ENCODE results near the gene OR52K2. TPM values are rescaled to one million over a fixed set of nuclear protein-coding genes. Genes with fewer than 3 reads are reported as not detected.

OR52K2 gene
- total and polyA plus RNA-seq, 2 of the 13 experiments (the other 11 are each of a cell fraction or from before 2014, with no cell fraction given) = not detected

DNA sequence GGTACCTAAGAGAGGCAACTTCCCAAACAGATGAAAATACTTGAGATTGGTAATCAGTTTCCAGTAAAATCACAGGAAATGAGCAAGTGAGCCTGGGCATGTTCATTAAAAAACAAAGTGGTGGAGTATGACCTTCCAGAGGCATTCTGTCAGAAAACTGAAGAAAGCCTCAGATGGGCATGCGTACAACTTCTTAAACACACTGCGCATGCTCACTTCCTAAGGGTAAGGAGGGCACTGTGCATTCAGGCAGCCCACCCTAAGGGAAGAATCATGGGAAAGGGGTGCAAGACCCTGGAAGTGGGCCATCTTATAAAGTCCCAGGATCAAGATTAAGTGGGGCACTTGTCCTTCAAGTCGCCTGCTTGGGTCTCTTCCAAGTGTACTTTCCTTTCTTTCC lies 4.0 kb downstream of the OR52K2 start:
- WGBS (ENCODE audit: low lambda C conversion rate) = 64% methylated on average over 3 of the region's 3 CpGs
- no peaks in the 10 kb centered on the region for H3K4me1 ChIP-seq (ENCODE audit: insufficient read depth, low read length)
- no peak overlapping the region for H3K27ac ChIP-seq (ENCODE audit: extremely low read length, insufficient read depth, low read length)
- BruUV-seq (replicated peaks) = no TSS peak
- no peak overlapping the region for H3K9ac ChIP-seq (ENCODE audit: insufficient read depth, low read depth, low read length)
- no peaks in the 10 kb centered on the region for H3K79me2 ChIP-seq (ENCODE audit: insufficient read depth, low read length)
- H2AFZ ChIP-seq (ENCODE audit: low read length) = no peak overlapping the region
- in situ Hi-C loops (cut with HindIII; ENCODE audit: extremely low pct_ligation_motif_present, low pct_unique_long_range_greater_than_20kb) (no loop called here), intact Hi-C loops (cut with micrococcal nuclease; ENCODE audit: unreplicated experiment) (no loop called here)
- POLR2A ChIA-PET = no interaction called here
- H3K36me3 ChIP-seq (replicated peaks in 1 of 2; ENCODE audit: control insufficient read depth in 1 of 2, insufficient read depth in 2 of 2, low read length in 2 of 2) = no peaks in the 10 kb centered on the region
- H3K9me3 ChIP-seq (ENCODE audit: low read length) = no peaks in the 10 kb centered on the region
- no peaks in the 10 kb centered on the region; a peak in 2 of 5 replicates for H3K27me3 ChIP-seq (ENCODE audit: control insufficient read depth in 1 of 2, insufficient read depth in 2 of 2, low read length in 2 of 2)
- no peak for ATAC-seq
- no peak overlapping the region for H3K4me2 ChIP-seq (ENCODE audit: low read depth, low read length)
- no peak for FAIRE-seq
- no peak for TF ChIP-seq CBX5 (CRISPR knock-in tag; IDR thresholded peaks at IDR 0.05; ENCODE audit: borderline replicate concordance)
- no peak for TF ChIP-seq ATF7 (IDR thresholded peaks at IDR 0.05)
- TF ChIP-seq ATF7 (CRISPR knock-in tag; IDR thresholded peaks at IDR 0.05) = no peak
- TF ChIP-seq ZNF775 (CRISPR knock-in tag; IDR thresholded peaks at IDR 0.05; ENCODE audit: borderline replicate concordance) = no peak
- no peak for TF ChIP-seq ZNF670 (CRISPR knock-in tag; IDR thresholded peaks at IDR 0.05; ENCODE audit: borderline replicate concordance)
- TF ChIP-seq STAT5B (CRISPR knock-in tag; IDR thresholded peaks at IDR 0.05) = no peak
- no peak for TF ChIP-seq ZNF781 (CRISPR knock-in tag; IDR thresholded peaks at IDR 0.05; ENCODE audit: borderline replicate concordance, not compliant biosample characterization)
- TF ChIP-seq, protein P1, sequence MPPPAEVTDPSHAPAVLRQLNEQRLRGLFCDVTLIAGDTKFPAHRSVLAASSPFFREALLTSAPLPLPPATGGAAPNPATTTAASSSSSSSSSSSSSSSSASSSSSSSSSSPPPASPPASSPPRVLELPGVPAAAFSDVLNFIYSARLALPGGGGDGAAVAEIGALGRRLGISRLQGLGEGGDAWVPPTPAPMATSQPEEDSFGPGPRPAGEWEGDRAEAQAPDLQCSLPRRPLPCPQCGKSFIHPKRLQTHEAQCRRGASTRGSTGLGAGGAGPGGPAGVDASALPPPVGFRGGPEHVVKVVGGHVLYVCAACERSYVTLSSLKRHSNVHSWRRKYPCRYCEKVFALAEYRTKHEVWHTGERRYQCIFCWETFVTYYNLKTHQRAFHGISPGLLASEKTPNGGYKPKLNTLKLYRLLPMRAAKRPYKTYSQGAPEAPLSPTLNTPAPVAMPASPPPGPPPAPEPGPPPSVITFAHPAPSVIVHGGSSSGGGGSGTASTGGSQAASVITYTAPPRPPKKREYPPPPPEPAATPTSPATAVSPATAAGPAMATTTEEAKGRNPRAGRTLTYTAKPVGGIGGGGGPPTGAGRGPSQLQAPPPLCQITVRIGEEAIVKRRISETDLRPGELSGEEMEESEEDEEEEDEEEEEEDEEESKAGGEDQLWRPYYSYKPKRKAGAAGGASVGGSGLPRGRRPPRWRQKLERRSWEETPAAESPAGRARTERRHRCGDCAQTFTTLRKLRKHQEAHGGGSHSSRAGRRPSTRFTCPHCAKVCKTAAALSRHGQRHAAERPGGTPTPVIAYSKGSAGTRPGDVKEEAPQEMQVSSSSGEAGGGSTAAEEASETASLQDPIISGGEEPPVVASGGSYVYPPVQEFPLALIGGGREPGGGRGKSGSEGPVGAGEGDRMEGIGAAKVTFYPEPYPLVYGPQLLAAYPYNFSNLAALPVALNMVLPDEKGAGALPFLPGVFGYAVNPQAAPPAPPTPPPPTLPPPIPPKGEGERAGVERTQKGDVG (CRISPR knock-in tag; IDR thresholded peaks at IDR 0.05; ENCODE audit: borderline replicate concordance) = no peak
- TF ChIP-seq ZNF232 (CRISPR knock-in tag; IDR thresholded peaks at IDR 0.05; ENCODE audit: borderline replicate concordance) = no peak
- TF ChIP-seq ZNF468 (CRISPR knock-in tag; IDR thresholded peaks at IDR 0.05) = no peak
- no peak for TF ChIP-seq BCL6 (CRISPR knock-in tag; IDR thresholded peaks at IDR 0.05)
- TF ChIP-seq, protein P2, sequence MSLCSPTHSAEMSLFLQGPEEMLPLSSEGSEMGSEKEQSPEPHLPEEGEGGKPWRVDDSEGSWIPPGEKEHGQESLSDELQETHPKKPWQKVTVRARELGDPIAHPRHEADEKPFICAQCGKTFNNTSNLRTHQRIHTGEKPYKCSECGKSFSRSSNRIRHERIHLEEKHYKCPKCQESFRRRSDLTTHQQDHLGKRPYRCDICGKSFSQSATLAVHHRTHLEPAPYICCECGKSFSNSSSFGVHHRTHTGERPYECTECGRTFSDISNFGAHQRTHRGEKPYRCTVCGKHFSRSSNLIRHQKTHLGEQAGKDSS (CRISPR knock-in tag; IDR thresholded peaks at IDR 0.05; ENCODE audit: borderline replicate concordance, low read depth) = no peak
- no peak for TF ChIP-seq HMGA1 (CRISPR knock-in tag; conservative IDR thresholded peaks at IDR 0.05)
- no peak for TF ChIP-seq ZNF619 (CRISPR knock-in tag; IDR thresholded peaks at IDR 0.05)
- TF ChIP-seq, protein P3, sequence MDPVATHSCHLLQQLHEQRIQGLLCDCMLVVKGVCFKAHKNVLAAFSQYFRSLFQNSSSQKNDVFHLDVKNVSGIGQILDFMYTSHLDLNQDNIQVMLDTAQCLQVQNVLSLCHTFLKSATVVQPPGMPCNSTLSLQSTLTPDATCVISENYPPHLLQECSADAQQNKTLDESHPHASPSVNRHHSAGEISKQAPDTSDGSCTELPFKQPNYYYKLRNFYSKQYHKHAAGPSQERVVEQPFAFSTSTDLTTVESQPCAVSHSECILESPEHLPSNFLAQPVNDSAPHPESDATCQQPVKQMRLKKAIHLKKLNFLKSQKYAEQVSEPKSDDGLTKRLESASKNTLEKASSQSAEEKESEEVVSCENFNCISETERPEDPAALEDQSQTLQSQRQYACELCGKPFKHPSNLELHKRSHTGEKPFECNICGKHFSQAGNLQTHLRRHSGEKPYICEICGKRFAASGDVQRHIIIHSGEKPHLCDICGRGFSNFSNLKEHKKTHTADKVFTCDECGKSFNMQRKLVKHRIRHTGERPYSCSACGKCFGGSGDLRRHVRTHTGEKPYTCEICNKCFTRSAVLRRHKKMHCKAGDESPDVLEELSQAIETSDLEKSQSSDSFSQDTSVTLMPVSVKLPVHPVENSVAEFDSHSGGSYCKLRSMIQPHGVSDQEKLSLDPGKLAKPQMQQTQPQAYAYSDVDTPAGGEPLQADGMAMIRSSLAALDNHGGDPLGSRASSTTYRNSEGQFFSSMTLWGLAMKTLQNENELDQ (CRISPR knock-in tag; IDR thresholded peaks at IDR 0.05; ENCODE audit: borderline replicate concordance) = no peak
- no peak for TF ChIP-seq ZFP90 (CRISPR knock-in tag; IDR thresholded peaks at IDR 0.05; ENCODE audit: borderline replicate concordance)
- no peak for DNase-seq (ENCODE audit: low spot score)
- no peak overlapping the region for H3K4me3 ChIP-seq (replicated peaks in 1 of 3; ENCODE audit: insufficient read depth in 1 of 3, low read depth in 2 of 3, low read length in 3 of 3)
- H4K20me1 ChIP-seq (ENCODE audit: insufficient read depth, low read length) = no peaks in the 10 kb centered on the region
- CTCF ChIA-PET (ENCODE audit: low intra/inter-chr PET ratio, low total read pairs) = no interaction called here

Data from HepG2 (cell line).